ENCODE data around the gene ENKUR. TPM values are rescaled to one million over a fixed set of nuclear protein-coding genes. Genes with fewer than 3 reads are reported as not detected.

ENKUR gene
- total RNA-seq, 2 donors from 2014 or later, result 0.62 TPM; not detected in 1

DNA sequence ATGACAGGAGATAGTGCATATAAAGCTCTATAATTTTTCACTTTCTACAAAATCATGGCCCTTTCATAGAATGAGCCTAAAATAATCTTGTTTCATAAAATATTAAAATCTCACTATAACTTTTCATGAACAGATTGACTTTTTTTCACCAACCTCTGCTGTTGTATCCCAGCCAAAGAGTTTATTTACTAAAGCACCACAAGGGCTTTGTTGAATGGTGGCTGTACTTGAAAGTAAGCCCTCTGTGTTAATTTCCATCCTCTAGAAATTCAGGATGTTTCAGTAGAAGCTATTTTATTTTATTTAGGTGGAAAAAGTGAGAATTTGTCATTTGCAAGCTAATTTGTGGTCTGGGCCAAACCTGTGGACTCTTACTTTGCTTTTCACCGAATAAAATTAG lies 30.7 kb upstream of the ENKUR start:
- DNase-seq (ENCODE audit: low spot score), result no peak
- H3K27ac ChIP-seq, result no peak overlapping the region
- H3K4me1 ChIP-seq (replicated peaks), result no peaks in the 10 kb centered on the region
- H3K27me3 ChIP-seq (replicated peaks; ENCODE audit: insufficient read depth), result peaks cover 2% of the 10 kb centered on the region
- no peaks in the 10 kb centered on the region for H3K36me3 ChIP-seq
- intact Hi-C loops (cut with DNase I), result no loop called here
- TF ChIP-seq, protein P1, sequence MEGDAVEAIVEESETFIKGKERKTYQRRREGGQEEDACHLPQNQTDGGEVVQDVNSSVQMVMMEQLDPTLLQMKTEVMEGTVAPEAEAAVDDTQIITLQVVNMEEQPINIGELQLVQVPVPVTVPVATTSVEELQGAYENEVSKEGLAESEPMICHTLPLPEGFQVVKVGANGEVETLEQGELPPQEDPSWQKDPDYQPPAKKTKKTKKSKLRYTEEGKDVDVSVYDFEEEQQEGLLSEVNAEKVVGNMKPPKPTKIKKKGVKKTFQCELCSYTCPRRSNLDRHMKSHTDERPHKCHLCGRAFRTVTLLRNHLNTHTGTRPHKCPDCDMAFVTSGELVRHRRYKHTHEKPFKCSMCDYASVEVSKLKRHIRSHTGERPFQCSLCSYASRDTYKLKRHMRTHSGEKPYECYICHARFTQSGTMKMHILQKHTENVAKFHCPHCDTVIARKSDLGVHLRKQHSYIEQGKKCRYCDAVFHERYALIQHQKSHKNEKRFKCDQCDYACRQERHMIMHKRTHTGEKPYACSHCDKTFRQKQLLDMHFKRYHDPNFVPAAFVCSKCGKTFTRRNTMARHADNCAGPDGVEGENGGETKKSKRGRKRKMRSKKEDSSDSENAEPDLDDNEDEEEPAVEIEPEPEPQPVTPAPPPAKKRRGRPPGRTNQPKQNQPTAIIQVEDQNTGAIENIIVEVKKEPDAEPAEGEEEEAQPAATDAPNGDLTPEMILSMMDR (IDR thresholded peaks at IDR 0.05), result no peak
- no peak for TF ChIP-seq POLR2A (IDR thresholded peaks at IDR 0.05)
- TF ChIP-seq POLR2AphosphoS5 (IDR thresholded peaks at IDR 0.05), result no peak
- 67% methylated on average over 1 of the region's 1 CpG for WGBS
- no peak overlapping the region for H3K4me3 ChIP-seq
- no peaks in the 10 kb centered on the region for H3K9me3 ChIP-seq

DNA sequence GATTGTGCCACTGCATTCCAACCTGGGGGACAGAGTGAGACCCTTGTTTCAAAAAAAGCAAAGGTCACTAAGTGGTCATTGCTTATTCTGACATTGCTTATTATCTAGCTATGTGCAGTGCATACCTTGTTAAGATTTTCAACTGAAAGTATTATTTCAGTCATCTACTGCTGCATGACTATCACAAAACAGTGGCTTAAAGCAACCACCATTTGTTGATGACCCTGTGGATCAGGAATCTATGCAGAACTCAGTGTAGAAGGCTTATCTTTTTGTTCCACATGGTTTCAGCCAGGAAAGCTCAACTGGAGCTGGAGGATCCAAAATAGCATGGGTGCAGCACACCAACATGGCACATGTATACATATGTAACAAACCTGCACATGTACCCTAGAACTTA lies 23.6 kb upstream of the ENKUR start:
- H3K4me3 ChIP-seq, result no peak overlapping the region
- no peak for DNase-seq (ENCODE audit: low spot score)
- intact Hi-C loops (cut with DNase I), result no loop called here
- H3K4me1 ChIP-seq (replicated peaks), result no peaks in the 10 kb centered on the region
- no peak overlapping the region for H3K27ac ChIP-seq
- H3K27me3 ChIP-seq (replicated peaks; ENCODE audit: insufficient read depth), result no peaks in the 10 kb centered on the region
- H3K36me3 ChIP-seq, result no peaks in the 10 kb centered on the region
- TF ChIP-seq, protein P1 (IDR thresholded peaks at IDR 0.05), result no peak
- TF ChIP-seq POLR2A (IDR thresholded peaks at IDR 0.05), result no peak
- no peak for TF ChIP-seq POLR2AphosphoS5 (IDR thresholded peaks at IDR 0.05)
- H3K9me3 ChIP-seq, result no peaks in the 10 kb centered on the region

DNA sequence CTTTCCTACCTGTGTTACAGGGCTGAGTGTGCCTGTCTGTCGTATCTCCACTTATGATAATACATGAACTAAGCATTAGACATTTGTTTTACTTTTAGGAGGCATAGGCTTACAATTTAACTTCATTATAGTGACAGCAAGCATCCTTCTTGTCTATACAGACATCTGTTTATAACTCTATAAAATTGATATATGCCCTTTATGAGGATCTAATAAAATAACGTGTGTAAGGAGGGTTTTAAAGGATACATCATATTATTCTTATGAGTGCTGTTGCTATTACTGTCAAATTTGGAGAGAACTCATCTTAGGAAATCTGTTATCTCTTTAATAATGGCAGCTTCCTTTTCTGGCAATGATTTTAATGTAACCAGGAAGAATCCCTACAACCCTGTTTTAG lies 22.4 kb upstream of the ENKUR start:
- Histone ChIP-seq H3K9me3 (no peaks in the 10 kb centered on the region), H3K36me3 (no peaks in the 10 kb centered on the region), H3K4me3 (no peak overlapping the region), H3K27me3 (replicated peaks; ENCODE audit: insufficient read depth) (no peaks in the 10 kb centered on the region), H3K4me1 (replicated peaks) (no peaks in the 10 kb centered on the region), H3K27ac (no peak overlapping the region)
- no peak for TF ChIP-seq POLR2A (IDR thresholded peaks at IDR 0.05)
- no peak for TF ChIP-seq POLR2AphosphoS5 (IDR thresholded peaks at IDR 0.05)
- TF ChIP-seq, protein P1 (IDR thresholded peaks at IDR 0.05), result no peak
- 29% methylated on average over 2 of the region's 2 CpGs for WGBS
- DNase-seq (ENCODE audit: low spot score), result no peak
- intact Hi-C loops (cut with DNase I), result no loop called here

DNA sequence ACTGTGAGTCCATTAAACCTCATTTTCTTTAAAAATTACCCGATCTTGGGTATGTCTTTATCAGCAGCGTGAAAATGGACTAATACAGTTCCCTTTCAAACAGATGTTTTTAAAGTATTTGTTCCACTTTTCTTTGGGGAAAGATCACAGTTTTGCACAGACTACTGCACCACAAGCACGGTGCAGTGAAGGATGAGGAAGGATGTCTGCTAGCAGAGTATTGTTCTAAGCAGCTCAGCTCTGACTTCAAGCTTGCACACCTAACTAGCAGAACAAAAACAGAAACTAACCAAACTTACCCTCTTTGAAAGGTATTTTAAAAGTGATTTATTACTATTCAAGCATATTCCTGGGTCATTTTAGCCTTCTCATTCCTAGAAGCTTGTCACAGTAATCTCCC lies 20.4 kb upstream of the ENKUR start:
- TF ChIP-seq POLR2AphosphoS5 (IDR thresholded peaks at IDR 0.05) (no peak), POLR2A (IDR thresholded peaks at IDR 0.05) (no peak)
- TF ChIP-seq, protein P1 (IDR thresholded peaks at IDR 0.05), result no peak
- no peak overlapping the region for H3K27ac ChIP-seq
- no peak for DNase-seq (ENCODE audit: low spot score)
- H3K9me3 ChIP-seq, result no peaks in the 10 kb centered on the region
- no peaks in the 10 kb centered on the region for H3K27me3 ChIP-seq (replicated peaks; ENCODE audit: insufficient read depth)
- WGBS, result 49% methylated on average over 3 of the region's 3 CpGs
- no peak overlapping the region for H3K4me3 ChIP-seq
- no peaks in the 10 kb centered on the region for H3K36me3 ChIP-seq
- intact Hi-C loops (cut with DNase I), result no loop called here
- no peaks in the 10 kb centered on the region for H3K4me1 ChIP-seq (replicated peaks)

DNA sequence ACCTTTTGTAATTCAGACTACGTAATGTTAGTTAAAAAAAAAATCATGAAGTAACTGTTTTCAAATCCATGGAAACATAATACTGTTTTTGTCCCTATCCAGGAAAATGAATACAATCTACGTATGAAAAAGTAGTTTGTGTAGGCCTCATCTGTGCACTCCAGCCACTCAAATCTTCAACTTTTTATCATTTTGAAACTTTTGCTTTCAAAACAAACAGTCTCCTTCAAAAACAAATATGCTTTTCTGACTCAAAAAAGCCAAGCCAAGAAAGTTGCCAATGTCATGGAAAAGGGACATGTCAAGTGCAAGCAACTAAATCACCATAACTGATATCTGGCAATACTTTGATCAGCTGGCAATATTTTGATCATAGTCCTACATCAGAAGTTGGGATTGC lies 13.6 kb upstream of the ENKUR start:
- intact Hi-C loops (cut with DNase I), result no loop called here
- no peaks in the 10 kb centered on the region for H3K4me1 ChIP-seq (replicated peaks)
- no peak for DNase-seq (ENCODE audit: low spot score)
- TF ChIP-seq POLR2A (IDR thresholded peaks at IDR 0.05) (no peak), POLR2AphosphoS5 (IDR thresholded peaks at IDR 0.05) (no peak)
- TF ChIP-seq, protein P1 (IDR thresholded peaks at IDR 0.05), result no peak
- H3K4me3 ChIP-seq, result no peak overlapping the region
- H3K36me3 ChIP-seq, result no peaks in the 10 kb centered on the region
- H3K27me3 ChIP-seq (replicated peaks; ENCODE audit: insufficient read depth), result no peaks in the 10 kb centered on the region
- no peaks in the 10 kb centered on the region for H3K9me3 ChIP-seq
- WGBS, result 94% methylated on average over 2 of the region's 2 CpGs
- H3K27ac ChIP-seq, result no peak overlapping the region

Measured in prostate gland (tissue), 2 donors.